Fibroblast of the aortic adventitia (primary cell): ENCODE results near the gene GRB10. TPM values are rescaled to one million over a fixed set of nuclear protein-coding genes. Genes with fewer than 3 reads are reported as not detected.

ENCODE experiments used
- DNase-seq: peaks from one replicate; pipeline ENCODE4 v3.0.0-alpha.2; 2010; ENCODE audit warnings: low read depth
- H3K4me3 ChIP-seq: 2 replicates; pipeline ENCODE4 v1.5.1; 2011; ENCODE audit warnings: low read depth, mild to moderate bottlenecking, control low read depth, low read length, moderate library complexity
- CTCF ChIP-seq: IDR thresholded peaks from 2 replicates; pipeline ENCODE4 v1.5.1; 2011; ENCODE audit warnings: mild to moderate bottlenecking, low read length, control low read depth, inconsistent platforms; ENCODE audit not compliant: insufficient read depth
- total RNA-seq: library from RNA; depleted of rRNA; stranded (reverse); fragments of >200 nt; gene quantifications from 2 replicates; pipeline ENCODE4 v1.2.3, GENCODE V29; 2012; ENCODE audit warnings: low replicate concordance

Gene GRB10
- total RNA-seq, 1 donor = 39.1 TPM

DNA sequence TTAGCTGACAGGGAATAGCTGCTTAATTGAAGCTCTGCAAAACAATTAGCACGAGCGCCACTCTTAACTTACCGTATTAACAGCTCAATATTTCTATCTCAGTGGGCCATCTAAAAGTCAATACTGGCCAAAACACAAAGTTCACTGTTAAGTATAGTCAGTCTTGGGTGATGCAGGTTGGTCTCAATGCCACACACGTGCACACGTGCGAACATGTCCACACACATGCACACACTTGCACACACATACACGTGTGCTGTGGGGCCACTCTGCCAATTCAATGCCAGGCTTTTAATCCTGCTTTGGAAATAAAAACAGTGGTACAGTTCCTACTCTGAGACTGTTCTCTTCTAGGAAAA lies 105.1 kb downstream of the GRB10 start:
- DNase-seq = no peak
- no peak overlapping the region for H3K4me3 ChIP-seq
- TF ChIP-seq CTCF = no peak

DNA sequence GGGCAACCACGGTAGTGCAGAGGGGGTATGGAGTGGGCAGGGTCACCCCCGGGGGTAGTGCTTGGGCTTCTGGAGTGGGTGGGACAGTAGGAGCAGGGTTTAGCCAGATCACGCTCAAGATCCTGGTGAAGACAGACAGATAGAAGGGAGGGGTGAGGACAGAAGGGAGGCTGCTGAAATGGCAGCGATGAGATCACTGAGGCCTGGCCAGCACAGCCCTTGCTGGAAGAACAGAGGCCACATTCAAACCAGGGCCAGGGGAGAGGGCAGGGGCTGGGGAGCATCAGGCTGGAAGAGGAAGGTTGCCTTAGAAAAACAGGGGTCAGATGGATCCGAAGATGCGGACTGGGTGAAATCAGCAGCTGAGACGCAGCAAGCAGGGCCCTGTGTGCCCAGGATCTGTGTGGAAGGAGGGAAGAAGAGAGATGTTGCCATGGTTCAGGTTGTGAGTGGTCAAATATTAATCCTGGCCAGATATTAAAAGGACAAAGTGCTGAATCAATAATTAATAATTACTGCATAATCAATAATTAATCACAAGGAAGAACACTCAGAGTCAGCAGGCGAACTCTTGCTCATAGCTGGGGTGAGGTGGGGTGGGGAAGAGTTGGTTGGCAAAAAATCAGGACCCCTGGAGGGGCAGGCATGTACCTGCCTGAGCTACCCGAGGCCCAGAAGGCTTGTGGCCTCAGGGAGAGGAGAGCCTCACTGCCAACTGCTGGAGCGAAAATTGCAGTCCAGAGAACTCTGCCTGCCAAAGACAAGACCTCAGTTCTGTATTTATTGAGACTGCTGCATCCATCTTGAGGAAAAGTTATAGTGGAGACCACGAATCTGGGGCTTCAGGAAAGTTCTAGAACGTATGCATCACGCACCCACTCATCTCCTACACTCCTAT lies 105.7 kb downstream of the GRB10 start:
- no peak overlapping the region for H3K4me3 ChIP-seq
- DNase-seq = no peak
- no peak for TF ChIP-seq CTCF

DNA sequence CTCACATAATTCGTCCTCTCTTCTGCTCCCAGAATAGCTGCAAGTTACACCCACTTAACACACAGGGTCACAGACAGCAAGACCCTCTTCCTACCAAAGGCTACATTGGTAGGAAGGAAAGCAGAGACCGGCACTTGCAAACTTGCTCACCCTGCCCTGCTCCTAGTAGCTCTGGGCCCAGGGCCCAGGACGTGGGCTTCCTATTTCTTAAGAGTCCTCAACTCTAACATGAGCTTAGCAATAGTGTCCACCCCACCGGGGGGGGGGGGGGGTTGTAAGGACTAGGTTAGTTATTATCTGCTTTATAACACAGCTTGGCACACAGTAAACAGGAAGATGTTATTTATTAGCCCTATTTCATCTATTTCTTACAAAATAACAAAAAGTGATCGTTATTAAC lies 106.6 kb downstream of the GRB10 start:
- DNase-seq = no peak
- no peak overlapping the region for H3K4me3 ChIP-seq
- TF ChIP-seq CTCF = no peak

- no peak overlapping the region for H3K4me3 ChIP-seq
- no peak for TF ChIP-seq CTCF
- DNase-seq = no peak
These were observed 107.5 kb downstream of the GRB10 start for GRCh38 chr7:50674896-50675835.

DNA sequence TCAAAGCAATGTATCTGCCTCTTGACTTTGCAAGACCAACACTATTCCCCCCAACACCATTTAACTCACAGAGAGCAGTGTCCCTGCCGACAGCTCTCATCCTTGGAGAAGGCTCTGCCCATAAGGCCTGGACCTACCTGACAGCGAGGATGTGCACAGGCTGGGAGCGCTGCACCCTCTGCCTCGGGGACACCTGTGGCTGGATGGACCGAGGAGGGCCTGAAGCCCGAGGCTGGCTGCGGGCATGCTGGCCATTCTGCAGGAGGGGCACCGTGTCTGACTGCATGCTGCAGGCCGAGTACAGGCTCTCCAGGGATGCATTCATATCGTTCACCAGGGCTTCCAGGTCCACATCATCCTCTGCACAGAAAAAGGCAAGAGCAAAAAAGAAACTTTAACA lies 108.4 kb downstream of the GRB10 start:
- DNase-seq = no peak
- no peak overlapping the region for H3K4me3 ChIP-seq
- no peak for TF ChIP-seq CTCF

- H3K4me3 ChIP-seq = no peak overlapping the region
- DNase-seq = no peak
- no peak for TF ChIP-seq CTCF
These were observed 109.6 kb downstream of the GRB10 start for GRCh38 chr7:50673096-50673495.
